ENCODE data around the gene BCL11A. TPM values are rescaled to one million over a fixed set of nuclear protein-coding genes. Genes with fewer than 3 reads are reported as not detected.

Gene BCL11A
- polyA plus RNA-seq, 1 donor from 2014 or later = 44.0 TPM

DNA sequence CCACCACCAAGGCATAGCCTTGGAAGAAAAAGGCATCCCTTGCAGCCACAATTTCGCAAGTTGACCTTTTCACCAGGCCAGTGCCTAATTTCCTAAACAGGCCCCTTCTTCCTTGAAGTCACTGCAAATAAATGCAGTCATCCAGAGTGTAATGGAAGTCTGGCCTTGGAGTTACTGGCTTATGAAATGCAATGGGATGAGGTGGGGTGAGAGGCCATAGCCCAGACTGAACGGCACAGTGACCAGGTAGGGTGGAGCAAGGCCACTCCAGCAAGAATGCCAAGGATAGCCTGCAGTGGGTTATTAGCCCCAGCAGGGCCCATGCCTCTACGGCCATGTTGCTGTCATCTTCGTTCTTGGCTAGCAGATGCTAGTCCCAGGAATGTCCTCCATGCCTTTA lies 68.4 kb downstream of the BCL11A start:
- Histone ChIP-seq H3K27me3 (ENCODE audit: insufficient read depth, low read depth, low read length) (no peaks in the 10 kb centered on the region), H3K4me3 (ENCODE audit: low read length) (no peak overlapping the region), H3K4me2 (ENCODE audit: low read length) (no peak overlapping the region), H3F3A (ENCODE audit: insufficient read depth, low read length, poor library complexity, severe bottlenecking) (peaks cover 3% of the 10 kb centered on the region), H3K27ac (ENCODE audit: low read length) (no peak overlapping the region), H3K9me3 (ENCODE audit: low read length) (no peaks in the 10 kb centered on the region), H2AFZ (ENCODE audit: low read depth, low read length) (no peak overlapping the region), H3K36me3 (ENCODE audit: insufficient read depth, low read length) (peaks cover 4% of the 10 kb centered on the region), H3K79me2 (replicated peaks; ENCODE audit: insufficient read depth, low read length) (peaks cover 73% of the 10 kb centered on the region), H3K9me2 (ENCODE audit: insufficient read depth, low read length) (no peaks in the 10 kb centered on the region), H4K20me1 (ENCODE audit: insufficient read depth) (peaks cover 5% of the 10 kb centered on the region), H3K9ac (ENCODE audit: low read length) (no peak overlapping the region)
- no peak for TF ChIP-seq REST (IDR thresholded peaks at IDR 0.05; ENCODE audit: borderline replicate concordance)
- no peak for TF ChIP-seq POLR2AphosphoS5 (IDR thresholded peaks at IDR 0.05)
- no peak for TF ChIP-seq EP300 (conservative IDR thresholded peaks at IDR 0.05; ENCODE audit: poor library complexity, severe bottlenecking)

GRCh38 chr2:60484133-60484645 lies 69.3 kb downstream of the BCL11A start:
- H3K9ac ChIP-seq (ENCODE audit: low read length) = no peak overlapping the region
- H3K27me3 ChIP-seq (ENCODE audit: insufficient read depth, low read depth, low read length) = no peaks in the 10 kb centered on the region
- no peak overlapping the region for H3K4me3 ChIP-seq (ENCODE audit: low read length)
- H2AFZ ChIP-seq (ENCODE audit: low read depth, low read length) = no peak overlapping the region
- peaks cover 4% of the 10 kb centered on the region for H3K36me3 ChIP-seq (ENCODE audit: insufficient read depth, low read length)
- no peaks in the 10 kb centered on the region for H3K9me3 ChIP-seq (ENCODE audit: low read length)
- no peak overlapping the region for H3K4me2 ChIP-seq (ENCODE audit: low read length)
- peaks cover 3% of the 10 kb centered on the region for H3F3A ChIP-seq (ENCODE audit: insufficient read depth, low read length, poor library complexity, severe bottlenecking)
- no peaks in the 10 kb centered on the region for H3K9me2 ChIP-seq (ENCODE audit: insufficient read depth, low read length)
- no peak overlapping the region for H3K27ac ChIP-seq (ENCODE audit: low read length)
- peaks cover 73% of the 10 kb centered on the region for H3K79me2 ChIP-seq (replicated peaks; ENCODE audit: insufficient read depth, low read length)
- TF ChIP-seq MXI1 (conservative IDR thresholded peaks at IDR 0.05; ENCODE audit: poor library complexity, severe bottlenecking) (no peak), POLR2AphosphoS5 (IDR thresholded peaks at IDR 0.05) (no peak), EZH2 (IDR thresholded peaks at IDR 0.05; ENCODE audit: borderline replicate concordance, insufficient read depth, low read length, poor library complexity, severe bottlenecking) (no peak), TAF1 (IDR thresholded peaks at IDR 0.05; ENCODE audit: low read depth) (no peak), RAD21 (conservative IDR thresholded peaks at IDR 0.05) (no peak), SMC3 (conservative IDR thresholded peaks at IDR 0.05; ENCODE audit: poor library complexity) (no peak), REST (IDR thresholded peaks at IDR 0.05; ENCODE audit: borderline replicate concordance) (no peak), EP300 (conservative IDR thresholded peaks at IDR 0.05; ENCODE audit: poor library complexity, severe bottlenecking) (no peak)
- TF ChIP-seq, protein P1, sequence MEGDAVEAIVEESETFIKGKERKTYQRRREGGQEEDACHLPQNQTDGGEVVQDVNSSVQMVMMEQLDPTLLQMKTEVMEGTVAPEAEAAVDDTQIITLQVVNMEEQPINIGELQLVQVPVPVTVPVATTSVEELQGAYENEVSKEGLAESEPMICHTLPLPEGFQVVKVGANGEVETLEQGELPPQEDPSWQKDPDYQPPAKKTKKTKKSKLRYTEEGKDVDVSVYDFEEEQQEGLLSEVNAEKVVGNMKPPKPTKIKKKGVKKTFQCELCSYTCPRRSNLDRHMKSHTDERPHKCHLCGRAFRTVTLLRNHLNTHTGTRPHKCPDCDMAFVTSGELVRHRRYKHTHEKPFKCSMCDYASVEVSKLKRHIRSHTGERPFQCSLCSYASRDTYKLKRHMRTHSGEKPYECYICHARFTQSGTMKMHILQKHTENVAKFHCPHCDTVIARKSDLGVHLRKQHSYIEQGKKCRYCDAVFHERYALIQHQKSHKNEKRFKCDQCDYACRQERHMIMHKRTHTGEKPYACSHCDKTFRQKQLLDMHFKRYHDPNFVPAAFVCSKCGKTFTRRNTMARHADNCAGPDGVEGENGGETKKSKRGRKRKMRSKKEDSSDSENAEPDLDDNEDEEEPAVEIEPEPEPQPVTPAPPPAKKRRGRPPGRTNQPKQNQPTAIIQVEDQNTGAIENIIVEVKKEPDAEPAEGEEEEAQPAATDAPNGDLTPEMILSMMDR (IDR thresholded peaks at IDR 0.05; ENCODE audit: poor library complexity, severe bottlenecking) = no peak
- no peaks in the 10 kb centered on the region for H4K20me1 ChIP-seq (ENCODE audit: insufficient read depth)
